Motor neuron (in vitro differentiated cells): ENCODE data around the gene NRG2. TPM values are rescaled to one million over a fixed set of nuclear protein-coding genes. Genes with fewer than 3 reads are reported as not detected.
A peak's percentile ranks its signal among the peaks of the same experiment; 100 is the strongest.

Source experiments
- ATAC-seq, 8 experiments: fragments of 200-7000 bp; cut with Tn5 transposase; replicated peaks in 6 of 8; 2 replicates each; pipeline ENCODE4 v1.8.0; 2021; ENCODE audit warnings: mild to moderate bottlenecking in 8 of 8, moderate library complexity in 8 of 8
- H3K27ac ChIP-seq, 2 donors: fragments of 250-450 bp; sonication (Bioruptor Pico); 2 replicates each; pipeline ENCODE4 v1.9.0; 2021; ENCODE audit warnings: antibody characterized with exemption in 2 of 2, mild to moderate bottlenecking in 2 of 2, moderate library complexity in 1 of 2
- H3K4me1 ChIP-seq, 2 donors: fragments of 250-450 bp; sonication (Bioruptor Pico); replicated peaks in 1 of 2; 2 replicates each; pipeline ENCODE4 v1.6.1; 2021; ENCODE audit warnings: antibody characterized with exemption in 2 of 2, mild to moderate bottlenecking in 2 of 2, moderate library complexity in 1 of 2
- H3K4me3 ChIP-seq, 5 donors: fragments of 250-450 bp; sonication (Bioruptor Pico); 2 replicates each; pipeline ENCODE4 v1.9.0; 2021; ENCODE audit warnings: antibody characterized with exemption in 5 of 5, mild to moderate bottlenecking in 5 of 5, moderate library complexity in 4 of 5
- WGBS, 10 experiments: fragments of 450-650 bp; shearing (Covaris generic); methylation state at CpG; one replicate each; pipeline ENCODE4 v1.0.0; 2022; 5-methylcytosine and 5-hydroxymethylcytosine counted together
- in situ Hi-C, 9 experiments: fragments of 400-800 bp; cut with MboI; loops; one replicate each; pipeline ENCODE4 v1.15.0; 2021; ENCODE audit warnings: low sequenced_read_pairs in 9 of 9, low pct_unique_long_range_greater_than_20kb in 2 of 9; ENCODE audit not compliant: unreplicated experiment in 9 of 9
- total RNA-seq, 8 experiments: library from RNA; unstranded; fragments of 300-600 nt; gene quantifications; 2 replicates each; pipeline versions ENCODE4 v1.2.3 to v1.2.4, GENCODE V29; 2022

Gene NRG2
- total RNA-seq, 8 experiments from 2014 or later = 0.28 to 1.8 (median 0.71) TPM; not detected in 1

DNA sequence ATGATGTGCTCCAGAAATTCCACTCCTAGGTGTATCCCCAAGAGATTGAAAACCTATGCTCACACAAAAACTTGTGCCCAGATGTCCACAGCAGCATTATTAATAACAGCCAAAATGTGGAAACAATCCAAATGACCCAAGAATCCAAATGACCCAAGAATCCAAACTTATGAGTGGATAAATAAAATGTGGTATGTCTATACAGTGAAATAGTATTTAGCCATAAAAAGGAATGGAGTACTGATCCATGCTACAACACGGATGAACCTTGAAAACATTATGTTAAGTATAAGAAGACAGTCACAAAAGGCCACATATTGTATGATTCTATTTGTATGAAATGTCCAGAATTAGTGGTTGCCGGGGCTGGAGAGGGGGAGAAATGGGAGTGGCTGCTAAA is 167.1 kb downstream of the NRG2 start:
- Histone ChIP-seq H3K4me1 (peaks cover 0 to 24% of the 10 kb centered on the region in 2 donors), H3K4me3 (no peak overlapping the region), H3K27ac (no peak overlapping the region)
- in situ Hi-C loops = loop anchor here in 2 of 9 experiments (10.0 to 25.0 kb wide), 2 partner anchors 89 kb away; partner anchors contain the start of gene PSD2 (in 1 of the 2)
- WGBS, 10 experiments = 33 to 100% (median 77%) methylated on average over 1 to 2 of the region's 2 CpGs; no CpG with 5 or more reads in 2 of the 10 experiments
- no peak for ATAC-seq

DNA sequence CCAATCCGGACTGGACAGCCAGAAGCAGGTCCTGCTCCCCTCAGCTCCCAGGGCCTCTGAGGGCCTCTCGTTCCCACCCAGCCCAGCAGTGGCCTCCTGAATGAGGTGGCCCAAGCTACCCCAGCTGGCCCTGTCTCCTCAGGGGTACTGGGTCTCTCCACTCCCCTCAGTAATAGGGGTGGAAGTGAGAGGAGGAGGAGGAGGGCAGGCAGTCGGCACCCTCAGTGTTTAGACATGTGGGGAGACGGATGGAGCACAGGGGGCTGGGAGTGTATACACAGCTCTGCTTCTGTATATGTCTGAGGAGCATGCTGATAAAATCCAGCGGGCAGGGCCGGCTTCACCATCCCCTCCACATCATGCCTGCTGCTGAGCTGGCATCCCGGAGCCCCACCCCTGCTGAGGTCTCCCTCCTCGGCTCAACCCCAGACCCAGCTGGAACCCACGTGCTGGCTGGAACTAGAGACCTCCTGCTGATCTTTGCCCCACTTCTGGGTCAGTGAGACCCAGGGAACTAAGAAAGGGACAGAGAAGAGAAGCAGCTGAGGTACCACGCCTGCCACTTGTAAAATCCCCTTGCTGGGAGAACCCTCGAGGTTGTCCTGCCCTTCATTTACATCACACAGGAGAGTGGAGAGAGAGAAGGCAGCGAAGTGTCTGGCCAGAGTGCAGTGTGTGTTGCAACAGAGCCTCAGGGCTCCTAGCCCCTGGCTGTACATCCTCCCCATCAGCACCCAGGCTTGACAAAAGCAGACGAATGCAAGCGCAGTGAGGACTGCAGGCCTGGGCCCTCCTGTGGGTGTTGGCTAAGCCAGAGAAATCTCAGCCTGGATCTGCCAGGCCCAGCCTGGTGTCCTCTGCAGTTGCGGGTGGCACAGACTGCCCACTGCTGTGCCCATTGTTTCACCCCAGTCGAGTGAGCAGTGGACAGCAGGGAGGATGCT is 170.0 kb downstream of the NRG2 start:
- Histone ChIP-seq H3K4me1 (peaks cover 0 to 19% of the 10 kb centered on the region in 2 donors), H3K27ac (no peak overlapping the region), H3K4me3 (no peak overlapping the region)
- ATAC-seq = peak; percentile 63 to 97 (median 88)
- in situ Hi-C loops = loop anchor here in 1 of 9 experiments (10.0 kb wide), 1 partner anchor 92 kb away; no protein-coding TSS in a partner anchor
- 0 to 58% (median 15%) methylated on average over 1 to 3 of the region's 16 CpGs; no CpG with 5 or more reads in 3 of the 10 experiments for WGBS, 10 experiments

DNA sequence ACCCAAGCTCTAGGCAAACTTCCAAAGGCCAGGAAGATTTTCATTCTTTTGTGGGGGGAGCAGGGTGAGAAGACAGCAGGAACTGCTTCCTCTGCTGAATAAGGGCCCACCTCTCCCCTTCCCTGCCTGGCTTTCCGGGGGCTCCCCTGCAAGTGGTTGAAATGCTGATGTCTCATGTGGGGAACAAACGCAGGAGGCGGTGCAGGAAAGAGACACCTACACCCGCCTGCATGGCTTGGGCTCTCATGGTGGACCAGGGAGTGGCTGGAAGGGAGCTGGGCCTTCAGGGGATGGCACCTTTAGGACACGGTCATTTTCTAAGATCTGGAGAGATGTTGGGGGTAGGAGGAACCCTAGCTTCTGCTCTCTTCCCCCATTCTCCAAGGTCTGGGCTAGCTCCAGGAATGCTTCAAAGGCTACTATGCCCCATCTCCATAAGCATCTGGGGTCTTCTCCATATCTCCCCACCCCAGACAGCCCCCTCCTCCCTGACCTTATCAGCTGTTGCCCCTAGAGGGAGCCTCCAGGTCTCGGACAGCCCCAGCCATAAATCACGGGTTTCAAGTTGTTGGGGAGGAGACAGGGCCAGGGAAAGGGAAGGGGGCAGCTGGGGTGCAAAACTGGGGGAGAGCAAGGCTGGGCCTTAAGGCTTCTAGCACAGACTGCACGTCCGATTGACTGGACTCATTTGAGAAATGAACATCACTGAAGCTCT is 170.9 kb downstream of the NRG2 start:
- H3K4me3 ChIP-seq = no peak overlapping the region
- H3K4me1 ChIP-seq = peaks cover 0 to 17% of the 10 kb centered on the region in 2 donors
- 71 to 100% (median 80%) methylated on average over 1 to 4 of the region's 9 CpGs; no CpG with 5 or more reads in 5 of the 10 experiments for WGBS, 10 experiments
- ATAC-seq = no peak
- in situ Hi-C loops = loop anchor here in 1 of 9 experiments (10.0 kb wide), 1 partner anchor 93 kb away; no protein-coding TSS in a partner anchor
- H3K27ac ChIP-seq = no peak overlapping the region

DNA sequence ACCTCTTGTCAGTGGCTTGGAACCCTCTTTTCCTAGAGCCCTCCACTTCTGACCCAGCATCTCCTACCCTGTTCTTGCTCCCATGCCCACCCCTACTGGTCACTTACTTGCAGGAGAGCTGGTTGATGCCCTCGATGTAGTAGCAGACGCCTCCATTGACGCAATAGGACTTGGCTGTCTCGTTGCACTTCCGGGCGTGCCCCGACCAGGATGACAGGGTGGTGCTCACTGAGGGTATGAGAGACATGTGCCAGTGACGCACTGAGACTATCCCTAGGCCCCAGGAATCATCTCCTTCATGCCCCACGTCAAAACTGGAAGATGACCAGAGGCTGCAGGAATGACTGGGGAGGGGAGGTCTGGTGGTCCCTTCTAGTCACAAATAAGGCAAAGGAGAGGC is 171.5 kb downstream of the NRG2 start:
- peak in 1 of 8 experiments; percentile 39 for ATAC-seq
- 77 to 93% (median 81%) methylated on average over 2 to 4 of the region's 9 CpGs; no CpG with 5 or more reads in 7 of the 10 experiments for whole genome bisulfite sequencing, 10 experiments
- Histone ChIP-seq H3K4me3 (no peak overlapping the region), H3K27ac (no peak overlapping the region), H3K4me1 (peaks cover 0 to 17% of the 10 kb centered on the region in 2 donors)
- in situ Hi-C loops = loop anchor here in 1 of 9 experiments (10.0 kb wide), 1 partner anchor 93 kb away; no protein-coding TSS in a partner anchor

DNA sequence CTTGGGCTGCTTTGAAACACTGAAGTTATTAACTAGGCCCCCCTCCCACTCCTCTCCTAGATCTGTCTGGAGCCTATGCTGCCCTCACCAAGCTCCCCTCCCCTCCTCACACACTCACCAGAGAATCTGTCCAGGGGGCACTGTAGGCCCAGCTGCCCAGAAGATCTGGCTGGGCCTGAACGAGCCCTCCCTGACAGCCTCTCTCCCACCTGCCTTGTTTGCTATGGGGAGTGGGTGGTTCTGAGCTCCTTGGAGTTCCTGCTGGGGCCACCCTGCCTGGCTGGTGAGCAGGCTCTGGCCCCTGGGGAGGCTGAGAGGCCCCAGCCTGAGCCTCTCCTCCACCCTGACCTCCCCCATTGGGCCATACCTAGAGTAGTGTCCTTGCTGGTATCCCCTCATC is 172.4 kb downstream of the NRG2 start:
- no peak overlapping the region for H3K27ac ChIP-seq
- peaks cover 0 to 17% of the 10 kb centered on the region in 2 donors for H3K4me1 ChIP-seq
- WGBS, 10 experiments = 80% methylated on average over 1 of the region's 1 CpG; no CpG with 5 or more reads in 9 of the 10 experiments
- H3K4me3 ChIP-seq = no peak overlapping the region
- in situ Hi-C loops = loop anchor here in 1 of 9 experiments (10.0 kb wide), 1 partner anchor 94 kb away; no protein-coding TSS in a partner anchor
- ATAC-seq = no peak

DNA sequence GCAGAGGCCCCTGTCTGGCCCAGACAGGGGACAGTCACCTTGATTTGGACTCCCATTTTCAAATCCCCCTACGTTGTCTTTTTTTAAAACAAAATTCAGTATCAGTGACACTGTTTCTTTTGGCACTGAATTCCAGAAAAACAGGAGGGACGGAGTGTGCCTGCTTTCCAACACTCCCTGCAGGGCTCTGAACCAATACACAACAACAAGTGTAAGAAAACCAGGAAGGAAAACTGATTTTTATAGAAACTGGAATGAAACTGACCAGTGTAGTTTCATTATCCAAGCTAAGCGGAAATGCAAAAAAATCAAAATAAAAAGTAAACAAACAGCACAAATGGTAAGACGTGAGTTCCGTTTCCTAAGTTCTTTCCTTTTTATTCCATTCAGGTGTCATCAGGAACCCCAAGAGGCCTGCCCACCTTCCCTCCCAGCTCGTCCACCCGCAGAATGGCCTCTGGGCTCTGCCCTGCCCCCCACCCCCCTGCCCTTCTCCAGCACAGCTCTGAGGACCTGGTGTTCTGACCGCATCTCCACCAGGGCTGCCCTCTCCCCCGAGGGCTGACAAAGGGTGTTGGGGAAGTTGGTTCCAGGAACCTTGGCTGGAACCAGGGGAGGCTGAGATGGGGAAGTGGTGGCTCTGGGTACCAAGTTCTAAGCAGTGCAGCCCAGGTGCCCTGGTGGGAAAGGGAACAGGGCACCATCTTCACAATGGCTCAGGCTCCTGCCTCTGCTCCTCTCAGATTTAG is 173.9 kb downstream of the NRG2 start:
- peaks cover 0 to 17% of the 10 kb centered on the region in 2 donors for H3K4me1 ChIP-seq
- H3K27ac ChIP-seq = no peak overlapping the region
- ATAC-seq = no peak
- 27 to 86% (median 59%) methylated on average over 1 to 5 of the region's 9 CpGs; no CpG with 5 or more reads in 2 of the 10 experiments for WGBS, 10 experiments
- no peak overlapping the region for H3K4me3 ChIP-seq
- in situ Hi-C loops = no loop called here

DNA sequence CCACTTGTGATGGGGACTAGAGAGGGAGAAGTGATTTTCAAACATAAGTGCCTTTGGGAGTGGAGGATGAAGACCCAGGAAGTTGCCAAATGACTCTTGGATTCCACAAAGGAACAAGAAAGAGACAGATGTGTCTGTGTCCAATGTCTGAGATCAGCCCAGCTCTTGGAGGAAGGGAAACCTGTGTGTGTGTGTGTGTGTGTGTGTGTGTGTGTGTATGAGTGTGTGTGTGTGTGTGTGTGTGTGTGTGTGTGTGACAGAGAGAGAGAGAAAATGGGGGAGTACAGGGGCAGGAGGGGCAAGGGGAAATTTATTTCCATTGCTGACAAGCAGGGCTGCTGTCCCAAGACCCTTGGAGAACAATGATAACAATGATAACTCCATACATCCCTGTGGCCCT is 175.5 kb downstream of the NRG2 start:
- in situ Hi-C loops = no loop called here
- Histone ChIP-seq H3K27ac (no peak overlapping the region), H3K4me1 (peaks cover 0 to 2% of the 10 kb centered on the region in 2 donors), H3K4me3 (no peak overlapping the region)
- no peak for ATAC-seq

DNA sequence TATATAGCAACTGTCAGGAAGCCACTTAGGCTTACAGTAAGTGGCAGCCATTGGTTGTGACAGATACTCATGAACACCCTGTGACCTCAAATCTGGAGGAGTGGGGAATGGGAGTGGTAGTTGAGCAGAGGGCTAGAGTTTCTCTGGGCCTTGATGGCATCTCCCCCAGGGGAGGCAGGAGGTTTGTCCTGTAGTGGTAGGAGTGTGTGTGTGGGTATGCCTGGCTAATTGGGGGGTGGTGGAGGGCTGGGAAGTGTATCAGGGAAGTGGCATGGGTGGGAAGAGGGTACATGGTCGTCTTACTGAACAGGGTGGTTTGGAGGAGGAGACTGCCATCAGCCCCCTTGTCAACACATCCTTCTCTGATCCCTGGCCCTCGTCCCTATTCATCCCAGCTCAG is 176.0 kb downstream of the NRG2 start:
- no peak overlapping the region for H3K27ac ChIP-seq

DNA sequence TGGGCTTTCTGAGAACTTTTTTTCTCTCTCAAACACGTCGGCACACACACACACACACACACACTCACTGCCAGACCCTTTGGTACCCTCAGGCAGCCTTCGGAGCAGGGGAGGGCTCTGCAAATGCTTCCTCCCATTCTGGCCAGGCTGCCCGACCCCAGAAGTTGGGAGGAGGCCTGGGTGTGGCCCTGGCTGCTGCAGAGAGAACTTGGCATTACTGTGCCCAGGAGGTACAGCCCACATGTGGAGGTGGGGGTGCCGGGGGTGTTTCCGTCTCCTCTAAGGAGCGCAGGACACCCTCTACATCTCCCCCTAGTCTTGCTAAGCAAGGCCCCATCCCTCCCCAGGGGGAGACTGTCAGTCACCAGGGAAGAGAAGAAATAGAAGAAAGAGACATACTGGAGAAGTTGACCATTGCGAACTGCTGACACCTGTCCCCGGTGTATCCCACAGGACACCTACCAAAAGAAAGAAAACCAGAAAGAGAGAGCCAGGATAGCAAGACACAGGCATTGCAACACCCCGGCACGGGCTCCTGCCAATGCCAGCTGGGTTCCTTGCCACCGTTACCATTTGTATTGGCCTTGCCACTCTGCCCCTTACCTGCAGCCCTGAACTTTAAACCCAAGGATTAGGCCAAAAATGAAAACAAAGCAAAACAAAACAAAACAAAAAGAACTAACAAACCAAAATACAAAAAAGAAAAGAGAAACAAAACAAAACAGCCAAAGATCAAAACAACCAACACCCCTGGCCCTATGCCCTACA is 178.2 kb downstream of the NRG2 start:
- no peaks in the 10 kb centered on the region for H3K4me1 ChIP-seq
- H3K4me3 ChIP-seq = no peak overlapping the region
- 41 to 91% (median 73%) methylated on average over 3 to 5 of the region's 12 CpGs; no CpG with 5 or more reads in 4 of the 10 experiments for WGBS, 10 experiments
- in situ Hi-C loops = no loop called here
- no peak overlapping the region for H3K27ac ChIP-seq
- ATAC-seq = no peak

More for the DNA sequence above, 176.0 kb downstream of the NRG2 start:
- WGBS, 10 experiments = 0 to 33% (median 17%) methylated on average over 1 of the region's 2 CpGs; no CpG with 5 or more reads in 7 of the 10 experiments
- in situ Hi-C loops = no loop called here
- Histone ChIP-seq H3K4me1 (no peaks in the 10 kb centered on the region), H3K4me3 (no peak overlapping the region)
- ATAC-seq = no peak

DNA sequence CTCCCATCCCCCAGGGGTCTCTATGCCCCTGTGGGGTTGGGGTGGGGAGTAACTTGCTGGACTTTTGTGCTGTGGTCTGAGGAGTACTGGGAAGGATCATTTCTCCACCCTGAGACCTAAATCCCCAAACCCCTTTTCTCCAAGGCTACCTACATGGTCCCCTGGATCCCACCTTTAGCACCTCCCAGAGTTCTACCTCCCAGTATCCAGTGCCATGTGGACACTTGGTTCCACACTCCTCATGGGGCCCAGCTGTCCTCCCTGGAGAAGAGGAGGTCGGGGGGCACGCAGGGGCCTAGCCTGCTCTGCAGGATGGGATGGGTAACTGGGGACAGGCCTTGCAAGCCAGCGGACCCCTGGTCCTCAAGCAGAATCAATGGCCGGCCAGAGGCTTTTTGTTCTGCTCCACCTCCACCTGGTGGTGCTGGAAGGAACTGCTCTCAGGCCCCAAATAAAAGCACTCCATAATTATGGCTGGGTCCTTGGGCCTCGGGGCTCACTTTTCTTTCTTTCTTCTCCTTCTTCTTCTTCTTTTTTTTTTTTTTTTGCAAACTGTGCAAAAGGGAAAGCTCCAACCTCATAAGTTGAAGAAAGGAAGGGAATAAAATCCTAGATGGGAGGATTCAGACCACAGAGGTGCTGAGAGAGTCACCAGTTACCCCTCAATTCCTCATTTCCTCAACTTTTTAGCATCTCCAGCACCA is 179.1 kb downstream of the NRG2 start:
- H3K27ac ChIP-seq = no peak overlapping the region

DNA sequence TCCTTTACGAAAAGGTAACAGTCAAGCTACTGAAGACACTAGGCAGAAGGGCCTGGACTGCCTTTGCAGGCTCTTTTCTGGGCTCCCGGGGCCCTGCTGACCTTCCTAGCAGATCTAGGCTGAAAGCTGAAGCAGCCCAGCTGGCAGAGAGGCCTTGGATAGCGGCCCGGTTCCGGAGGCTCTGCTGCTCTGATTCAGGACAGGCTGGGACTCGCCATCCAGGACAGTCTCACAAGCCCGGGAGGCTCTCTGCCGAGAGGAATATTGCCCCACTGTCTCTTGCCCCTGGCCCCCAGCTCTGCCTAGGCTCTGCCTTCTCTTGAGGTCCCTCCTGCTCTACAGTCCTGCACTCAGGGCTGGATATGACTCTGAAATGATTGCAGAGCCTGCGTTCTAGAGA is 179.7 kb downstream of the NRG2 start:
- no peaks in the 10 kb centered on the region for H3K4me1 ChIP-seq
- in situ Hi-C loops = no loop called here
- ATAC-seq = no peak
- H3K27ac ChIP-seq = no peak overlapping the region
- 17 to 100% (median 60%) methylated on average over 1 to 7 of the region's 9 CpGs; no CpG with 5 or more reads in 3 of the 10 experiments for WGBS, 10 experiments
- no peak overlapping the region for H3K4me3 ChIP-seq

More for the DNA sequence above, 179.1 kb downstream of the NRG2 start:
- no peaks in the 10 kb centered on the region for H3K4me1 ChIP-seq
- WGBS, 10 experiments = 0 to 20% (median 14%) methylated on average over 1 to 3 of the region's 5 CpGs; no CpG with 5 or more reads in 3 of the 10 experiments
- in situ Hi-C loops = no loop called here
- peak; percentile 9 to 90 (median 77) for ATAC-seq
- H3K4me3 ChIP-seq = no peak overlapping the region
